AG04450 (cell line): Measurements from ENCODE around the gene NUP205. TPM values are rescaled to one million over a fixed set of nuclear protein-coding genes. Genes with fewer than 3 reads are reported as not detected.

Experiments
- CTCF ChIA-PET: fragments of 300-600, 350-600 bp; formaldehyde crosslinking; extraction: SDS; loops from one replicate; lab custom pipeline; 2022; ENCODE audit warnings: antibody characterized with exemption, inconsistent platforms; lab: Charles Lee
- POLR2A ChIA-PET: fragments of 350-600 bp; formaldehyde crosslinking; extraction: SDS; loops from one replicate; lab custom pipeline; 2021; ENCODE audit warnings: antibody characterized with exemption, inconsistent platforms; lab: Yijun Ruan, JAX
- DNase-seq: peaks from one replicate; pipeline ENCODE4 v3.0.0-alpha.2; 2011; ENCODE audit warnings: low read depth, low spot score
- H3K27ac ChIP-seq: one replicate; pipeline ENCODE4 v1.5.1; 2012; ENCODE audit warnings: low read depth, low read length, control low read depth
- H3K27me3 ChIP-seq: one replicate; pipeline ENCODE4 v1.6.0; 2012; ENCODE audit warnings: low read length; ENCODE audit not compliant: control insufficient read depth, insufficient read depth
- H3K4me3 ChIP-seq: 2 replicates; pipeline ENCODE4 v1.5.1; 2011; ENCODE audit warnings: mild to moderate bottlenecking, low read depth, low read length, control low read depth
- H3K9me3 ChIP-seq: 2 replicates; pipeline ENCODE4 v1.5.1; 2012; ENCODE audit warnings: low read length; ENCODE audit not compliant: control insufficient read depth, insufficient read depth
- CTCF ChIP-seq: IDR thresholded peaks from 2 replicates; pipeline ENCODE4 v1.5.1; 2011; ENCODE audit warnings: low read depth, low read length, control low read depth, inconsistent platforms
- polyA plus RNA-seq: library from polyadenylated mRNA; depleted of rRNA; stranded (reverse); fragments of >200 nt; gene quantifications from 2 replicates; pipeline ENCODE4 v1.2.3, GENCODE V29; 2011

The NUP205 gene
- polyA plus RNA-seq, 1 experiment, result 36.2 TPM

GRCh38 chr7:135573541-135573940, 15.8 kb downstream of the NUP205 start:
- CTCF ChIA-PET, result interaction anchor here (1.1 to 2.2 kb wide), 3 partner anchors 16 to 293 kb away, joined by 5 to 9 read pairs (median 9); partner anchors contain the start of gene NUP205
- H3K27me3 ChIP-seq, result no peaks in the 10 kb centered on the region
- H3K9me3 ChIP-seq, result no peaks in the 10 kb centered on the region
- TF ChIP-seq CTCF, result no peak
- POLR2A ChIA-PET, result no interaction called here
- H3K27ac ChIP-seq, result no peak overlapping the region
- no peak overlapping the region for H3K4me3 ChIP-seq
- DNase-seq, result no peak

- POLR2A ChIA-PET, result no interaction called here
- no peak overlapping the region for H3K27ac ChIP-seq
- H3K9me3 ChIP-seq, result no peaks in the 10 kb centered on the region
- H3K4me3 ChIP-seq, result no peak overlapping the region
- CTCF ChIA-PET, result interaction anchor here (1.7 kb wide), 1 partner anchor 296 kb away, joined by 4 read pairs; no protein-coding TSS in a partner anchor
- DNase-seq, result no peak
- no peak for TF ChIP-seq CTCF
- H3K27me3 ChIP-seq, result no peaks in the 10 kb centered on the region
Measured at GRCh38 chr7:135575296-135575695, 17.6 kb downstream of the NUP205 start.

- Histone ChIP-seq H3K27me3 (no peaks in the 10 kb centered on the region), H3K27ac (no peak overlapping the region), H3K9me3 (no peaks in the 10 kb centered on the region), H3K4me3 (no peak overlapping the region)
- ChIA-PET CTCF (no interaction called here), POLR2A (no interaction called here)
- TF ChIP-seq CTCF, result no peak
- no peak for DNase-seq
Measured at GRCh38 chr7:135578569-135578968, 20.9 kb downstream of the NUP205 start.

- H3K27me3 ChIP-seq, result no peaks in the 10 kb centered on the region
- no peak for TF ChIP-seq CTCF
- no peak for DNase-seq
- no peak overlapping the region for H3K4me3 ChIP-seq
- ChIA-PET POLR2A (no interaction called here), CTCF (interaction anchor here (0.7 to 1.7 kb wide), 5 partner anchors 36 to 303 kb away, joined by 3 to 6 read pairs (median 3); no protein-coding TSS in a partner anchor)
- no peak overlapping the region for H3K27ac ChIP-seq
- H3K9me3 ChIP-seq, result no peaks in the 10 kb centered on the region
Measured at GRCh38 chr7:135584362-135585353, 26.9 kb downstream of the NUP205 start.
